ENCODE results near the gene METTL25B. TPM values are rescaled to one million over a fixed set of nuclear protein-coding genes. Genes with fewer than 3 reads are reported as not detected.

METTL25B gene
- total and polyA plus RNA-seq, 2 donors (not counting 1 experiment from before 2014, with no cell fraction given): 78.3 to 81.1 TPM

DNA sequence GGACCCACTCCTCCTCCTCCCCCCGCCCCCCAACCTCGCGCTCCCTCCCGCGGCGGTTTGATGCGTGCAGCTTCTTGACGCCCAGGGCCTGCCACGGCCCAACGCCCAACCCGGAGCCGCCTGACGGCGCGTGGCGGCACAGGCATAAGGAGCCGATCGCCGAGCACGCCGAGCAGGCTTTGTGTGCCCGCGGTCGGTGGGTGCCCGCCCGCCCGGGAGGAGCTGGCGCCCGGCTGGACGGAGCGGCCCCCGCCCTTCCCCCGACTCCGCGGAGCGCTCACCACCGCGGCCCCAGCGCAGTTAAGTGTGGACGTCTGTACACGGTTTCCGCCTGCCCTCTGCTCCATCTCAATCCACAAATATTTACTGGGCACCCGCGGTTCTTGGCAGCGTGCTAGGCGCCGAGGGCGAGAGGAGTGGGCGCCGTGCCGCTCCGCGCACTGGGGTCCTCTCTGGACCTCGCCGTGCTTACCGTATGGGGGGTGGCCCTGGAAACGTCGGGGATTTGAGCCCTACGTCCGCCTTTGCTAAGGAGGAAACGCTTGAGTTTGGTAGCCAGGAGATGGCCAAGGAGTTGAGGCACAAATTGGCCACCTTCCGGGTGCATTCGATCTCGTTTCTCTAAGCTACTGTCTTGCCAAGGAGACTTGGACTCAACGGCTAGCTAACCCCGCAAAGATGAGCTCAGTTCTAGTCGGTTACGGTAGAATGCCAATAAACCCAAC is 23.6 kb downstream of the METTL25B start:
- DNase-seq (peak; percentile 95), ATAC-seq (ENCODE audit: low read depth) (peak; percentile 88)
- CTCF ChIA-PET: interaction anchor here (1.0 to 3.2 kb wide), 7 partner anchors 11 to 63 kb away, joined by 3 to 24 read pairs (median 7); partner anchors contain the start of genes ISG20L2, METTL25B, MRPL24 and PRCC
- Mint-ChIP-seq H3K9me3 (ENCODE audit: insufficient read depth) (no peaks in the 10 kb centered on the region), H3K27ac (peak overlapping the region; percentile 94), H3K4me1 (peaks cover 64% of the 10 kb centered on the region), H3K4me3 (peak overlapping the region; percentile 93), H3K27me3 (no peaks in the 10 kb centered on the region)
- Histone ChIP-seq H3K4me2 (replicated peaks; ENCODE audit: low read depth, low read length, poor library complexity, severe bottlenecking) (peak overlapping the region; percentile 78), H3K27me3 (replicated peaks in 1 of 4; ENCODE audit: control extremely low read depth in 1 of 4, control insufficient read depth in 3 of 4, insufficient read depth in 4 of 4, low read length in 3 of 4) (no peaks in the 10 kb centered on the region), H3K4me3 (ENCODE audit: control extremely low read depth in 1 of 5, extremely low read depth in 1 of 5, insufficient read depth in 1 of 5, low read depth in 2 of 5, low read length in 4 of 5) (peak overlapping the region; percentile 72 to 95 (median 86)), H3K36me3 (replicated peaks in 1 of 2; ENCODE audit: control extremely low read depth in 1 of 2, control insufficient read depth in 1 of 2, extremely low read depth in 1 of 2, insufficient read depth in 2 of 2, low read length in 1 of 2) (no peaks in the 10 kb centered on the region), H3K9me3 (ENCODE audit: control extremely low read depth in 1 of 3, control insufficient read depth in 2 of 3, insufficient read depth in 1 of 3, low read length in 2 of 3) (no peaks in the 10 kb centered on the region), H3K79me2 (ENCODE audit: control insufficient read depth, insufficient read depth, low read length) (peaks cover 54% of the 10 kb centered on the region), H4K20me1 (ENCODE audit: control insufficient read depth, insufficient read depth, low read length, poor library complexity, severe bottlenecking) (peaks cover 16% of the 10 kb centered on the region), H3K27ac (ENCODE audit: low read length in 2 of 2) (peak overlapping the region; percentile 58 to 82), H3K9ac (ENCODE audit: low read length) (peak overlapping the region; percentile 78), H3K4me1 (ENCODE audit: control insufficient read depth in 2 of 2, insufficient read depth in 2 of 2, low read length in 2 of 2) (peaks cover 46 to 63% of the 10 kb centered on the region in 2 donors), H2AFZ (ENCODE audit: insufficient read depth, low read depth, low read length, poor library complexity, severe bottlenecking) (peak overlapping the region; percentile 82)
- WGBS (ENCODE audit: insufficient coverage): under 1% methylated on average over 64 of the region's 68 CpGs
- POLR2A ChIA-PET: interaction anchor here (0.6 to 2.6 kb wide), 10 partner anchors 9 to 539 kb away, joined by 3 to 29 read pairs (median 4); partner anchors contain the start of genes GLMP, ISG20L2, METTL25B and MRPL24
- TF ChIP-seq, protein P1, sequence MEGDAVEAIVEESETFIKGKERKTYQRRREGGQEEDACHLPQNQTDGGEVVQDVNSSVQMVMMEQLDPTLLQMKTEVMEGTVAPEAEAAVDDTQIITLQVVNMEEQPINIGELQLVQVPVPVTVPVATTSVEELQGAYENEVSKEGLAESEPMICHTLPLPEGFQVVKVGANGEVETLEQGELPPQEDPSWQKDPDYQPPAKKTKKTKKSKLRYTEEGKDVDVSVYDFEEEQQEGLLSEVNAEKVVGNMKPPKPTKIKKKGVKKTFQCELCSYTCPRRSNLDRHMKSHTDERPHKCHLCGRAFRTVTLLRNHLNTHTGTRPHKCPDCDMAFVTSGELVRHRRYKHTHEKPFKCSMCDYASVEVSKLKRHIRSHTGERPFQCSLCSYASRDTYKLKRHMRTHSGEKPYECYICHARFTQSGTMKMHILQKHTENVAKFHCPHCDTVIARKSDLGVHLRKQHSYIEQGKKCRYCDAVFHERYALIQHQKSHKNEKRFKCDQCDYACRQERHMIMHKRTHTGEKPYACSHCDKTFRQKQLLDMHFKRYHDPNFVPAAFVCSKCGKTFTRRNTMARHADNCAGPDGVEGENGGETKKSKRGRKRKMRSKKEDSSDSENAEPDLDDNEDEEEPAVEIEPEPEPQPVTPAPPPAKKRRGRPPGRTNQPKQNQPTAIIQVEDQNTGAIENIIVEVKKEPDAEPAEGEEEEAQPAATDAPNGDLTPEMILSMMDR (IDR thresholded peaks at IDR 0.05): no peak
- no peak for TF ChIP-seq EZH2 (IDR thresholded peaks at IDR 0.05; ENCODE audit: borderline replicate concordance, insufficient read depth, low read depth, low read length, poor library complexity, severe bottlenecking)
- intact Hi-C loops (cut with micrococcal nuclease): loop anchor here (1.0 to 5.0 kb wide), 4 partner anchors 11 to 415 kb away; partner anchors contain the start of genes CCT3, ISG20L2, METTL25B and MRPL24

Data from B cell (primary cell).